Stimulated activated naive CD4-positive, alpha-beta T cell (primary cell): ENCODE measurements around the gene SMG1.
"Not testable (repeated sequence)": the region's sequence is repeated elsewhere in the genome, so short reads cannot be mapped to it uniquely, and the experiment has no call there.

Experiments used
- DNase-seq, 6 experiments: peaks; one replicate each; lab custom pipeline; 2025; lab: John Stamatoyannopoulos, UW

Gene SMG1

GRCh38 chr16:18925986-18926865 is at the start of gene SMG1:
TSS of gene SMG1 (minus strand) at chr16:18926408. CDS start at chr16:18926041, 367 bp downstream.
- peak; percentile 87 to 95 (median 90) for DNase-seq

DNA sequence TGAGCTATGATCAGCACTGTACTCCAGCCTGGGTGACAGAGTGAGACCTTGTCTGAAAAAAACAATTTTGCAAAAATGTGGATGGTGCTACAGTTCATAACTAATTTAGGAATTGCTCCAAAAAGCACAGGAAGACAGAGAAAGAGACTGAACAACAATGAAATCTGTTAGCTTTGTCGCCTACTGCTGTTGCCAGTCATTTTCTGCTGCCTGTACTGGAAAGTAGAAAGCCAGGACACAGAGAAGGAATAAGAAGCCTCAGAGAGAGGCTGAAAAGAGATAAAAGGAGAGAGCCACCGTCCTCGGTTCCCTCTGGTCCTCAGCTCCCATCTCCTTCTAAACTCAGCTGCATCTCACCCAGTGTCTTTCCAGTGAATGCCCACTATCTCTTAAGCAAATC is 48.9 kb upstream of the SMG1 start:
- DNase-seq, result no peak

GRCh38 chr16:18969855-18970240 is 43.6 kb upstream of the SMG1 start:
- DNase-seq, result no peak

DNA sequence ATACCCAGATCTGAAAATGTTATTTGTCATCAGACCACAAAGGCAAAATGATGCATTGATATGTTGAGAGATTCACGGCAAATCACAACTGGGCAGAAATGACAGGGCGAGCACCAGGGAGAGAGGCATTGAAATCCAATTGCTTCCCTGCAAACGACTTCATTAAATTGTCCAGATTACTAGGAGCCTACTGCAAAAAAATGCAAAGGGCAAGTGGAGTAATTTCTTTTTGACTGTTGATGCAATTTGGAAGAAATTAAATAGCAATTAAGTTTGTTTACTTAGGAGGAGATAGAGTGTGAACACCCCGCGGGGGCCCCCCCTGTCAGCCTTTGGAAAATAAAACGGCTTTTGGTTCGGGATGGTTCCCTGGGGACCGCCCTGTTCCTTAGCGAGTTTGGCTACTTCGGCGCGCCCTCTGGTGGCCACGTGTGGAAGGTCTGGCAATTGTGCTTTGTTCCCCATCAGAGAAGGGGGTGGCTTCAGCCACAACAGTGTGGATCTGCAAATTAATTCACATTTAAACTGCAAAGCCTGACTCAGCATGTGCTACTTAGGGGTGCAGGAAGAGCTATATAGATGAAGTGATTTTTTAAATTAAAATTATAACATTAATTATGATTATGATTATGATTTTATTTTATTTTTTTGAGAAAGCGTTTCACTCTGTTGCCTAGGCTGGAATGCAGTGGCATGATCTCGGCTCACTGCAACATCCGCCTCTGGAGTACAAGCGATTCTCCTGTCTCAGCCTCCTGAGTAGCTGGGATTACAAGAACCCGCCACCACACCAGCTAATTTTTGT is 43.0 kb upstream of the SMG1 start:
- peak; percentile 23 to 77 (median 64) for DNase-seq

DNA sequence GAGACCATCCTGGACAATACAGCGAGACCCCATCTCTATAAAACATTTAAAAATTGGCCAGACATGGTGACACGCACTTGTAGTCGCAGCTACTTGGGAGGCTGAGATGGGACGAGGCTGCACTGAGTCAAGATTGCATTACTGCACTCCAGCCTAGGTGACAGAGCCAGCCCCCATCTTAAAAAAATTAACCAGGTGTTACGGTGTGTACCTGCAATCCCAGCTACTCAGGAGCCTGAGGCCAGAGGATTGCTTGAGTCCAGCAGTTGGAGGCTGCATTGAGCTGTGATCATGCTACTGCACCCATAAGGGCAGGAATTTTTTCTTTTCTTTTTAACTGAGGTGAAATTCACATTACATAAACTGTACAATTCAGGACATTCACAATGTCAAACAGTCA is 40.6 kb upstream of the SMG1 start:
- no peak for DNase-seq

- no peak for DNase-seq
These were observed 39.3 kb upstream of the SMG1 start for GRCh38 chr16:18965555-18965954.

DNA sequence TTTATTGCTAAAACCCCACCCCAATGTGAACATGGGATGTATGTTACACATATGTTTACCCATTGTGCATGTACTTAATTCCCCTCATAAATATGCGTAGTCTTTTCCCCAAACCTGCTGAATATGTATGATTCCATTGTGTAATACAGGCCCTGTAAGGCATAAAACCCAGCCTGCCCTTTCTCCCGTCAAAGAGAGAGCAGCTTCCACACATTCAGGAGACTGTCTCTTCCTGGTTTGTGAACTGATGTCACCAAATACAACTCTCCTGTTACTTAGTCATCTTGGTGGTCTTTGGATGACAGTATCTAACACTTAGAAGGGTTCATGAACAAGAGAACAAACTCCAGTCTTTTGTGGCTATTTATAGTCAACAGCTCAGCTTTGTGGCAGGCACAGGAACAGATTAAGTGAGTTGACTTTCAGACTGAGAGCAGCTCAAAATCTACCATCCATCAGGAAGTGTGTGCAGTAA is 32.9 kb upstream of the SMG1 start:
- DNase-seq, result no peak

DNA sequence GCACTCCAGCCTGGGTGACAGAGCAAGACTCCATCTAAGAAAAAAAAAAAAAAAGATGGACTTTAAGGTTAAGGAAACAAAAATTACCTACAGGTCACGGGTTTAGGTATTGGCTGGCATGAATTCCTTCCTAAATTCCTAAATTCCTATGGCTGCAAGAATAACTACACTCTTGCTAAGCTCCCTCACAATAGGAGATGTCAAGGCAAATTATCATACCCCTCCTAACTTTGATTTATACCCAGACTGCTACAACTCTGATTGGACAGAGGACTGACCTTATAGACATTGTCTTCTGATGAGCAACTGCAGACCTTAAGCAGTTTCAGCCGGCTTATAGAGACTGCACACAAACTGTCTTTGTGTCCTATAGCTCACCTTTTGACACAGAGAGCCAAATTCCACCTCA is 32.4 kb upstream of the SMG1 start:
- no peak for DNase-seq

- DNase-seq, result not testable (repeated sequence)
These were observed 30.5 kb upstream of the SMG1 start for GRCh38 chr16:18956658-18957241.

DNA sequence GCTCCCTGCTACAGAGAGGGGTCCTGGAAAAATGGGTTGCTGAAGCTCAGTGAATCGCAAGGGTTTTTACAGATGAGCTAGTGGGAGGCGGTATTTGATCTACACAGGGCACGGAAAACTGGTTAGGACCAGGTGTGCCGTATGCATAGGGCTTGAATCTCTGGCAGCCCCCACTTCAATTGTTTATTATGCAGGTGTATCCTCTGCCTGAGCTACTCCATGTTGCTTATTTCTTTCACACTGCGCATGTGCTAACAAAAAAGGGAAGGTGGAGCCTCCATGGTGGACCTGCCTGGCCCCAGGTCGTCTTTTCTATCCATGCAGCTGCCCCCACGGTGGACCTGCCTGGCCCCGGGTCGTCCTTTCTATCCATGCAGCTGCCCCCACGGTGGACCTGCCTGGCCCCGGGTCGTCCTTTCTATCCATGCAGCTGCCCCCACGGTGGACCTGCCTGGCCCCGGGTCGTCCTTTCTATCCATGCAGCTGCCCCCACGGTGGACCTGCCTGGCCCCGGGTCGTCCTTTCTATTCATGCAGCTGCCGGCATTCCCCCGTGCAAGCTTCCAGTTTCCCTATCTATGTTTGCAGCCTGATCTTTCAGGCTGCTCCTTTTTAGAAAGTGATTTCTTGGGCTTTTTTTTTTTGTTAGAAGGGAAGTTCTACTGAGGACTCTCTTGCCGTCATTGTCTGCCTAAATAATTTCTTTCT is 29.8 kb upstream of the SMG1 start:
- peak in 2 of 6 experiments; percentile 30 to 58 for DNase-seq

GRCh38 chr16:18953547-18953946 is 27.3 kb upstream of the SMG1 start:
- no peak for DNase-seq

DNA sequence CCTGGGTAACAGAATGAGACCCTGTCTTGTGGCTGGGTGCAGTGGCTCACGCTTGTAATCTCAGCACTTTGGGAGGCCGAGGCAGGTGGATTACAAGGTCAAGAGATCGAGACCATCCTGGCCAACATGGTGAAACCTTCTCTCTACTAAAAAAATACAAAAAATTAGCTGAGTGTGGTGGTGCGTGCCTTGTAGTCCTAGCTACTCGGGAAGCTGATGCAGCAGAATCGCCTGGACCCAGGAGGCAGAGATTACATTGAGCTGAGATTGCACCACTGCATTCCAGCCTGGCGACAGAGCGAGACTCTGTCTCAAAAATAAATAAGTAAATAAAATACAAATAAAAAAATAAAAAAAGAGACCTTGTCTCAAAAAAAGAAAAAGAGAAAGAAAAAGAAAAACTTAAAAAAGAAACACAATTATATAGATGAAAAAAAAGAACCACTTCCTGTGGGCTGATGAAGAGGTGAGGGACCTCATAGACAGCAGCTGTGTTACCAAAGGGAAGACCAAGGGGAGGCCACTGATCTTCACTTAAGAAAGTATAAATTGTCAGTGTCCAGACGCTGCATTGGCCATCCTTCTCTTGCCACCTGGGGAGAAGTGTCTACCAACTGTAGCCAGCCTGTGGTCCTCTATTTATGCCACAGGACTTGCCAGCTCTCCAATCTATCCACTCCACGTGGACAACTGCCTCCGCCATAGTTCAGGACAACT is 24.4 kb upstream of the SMG1 start:
- DNase-seq, result no peak

DNA sequence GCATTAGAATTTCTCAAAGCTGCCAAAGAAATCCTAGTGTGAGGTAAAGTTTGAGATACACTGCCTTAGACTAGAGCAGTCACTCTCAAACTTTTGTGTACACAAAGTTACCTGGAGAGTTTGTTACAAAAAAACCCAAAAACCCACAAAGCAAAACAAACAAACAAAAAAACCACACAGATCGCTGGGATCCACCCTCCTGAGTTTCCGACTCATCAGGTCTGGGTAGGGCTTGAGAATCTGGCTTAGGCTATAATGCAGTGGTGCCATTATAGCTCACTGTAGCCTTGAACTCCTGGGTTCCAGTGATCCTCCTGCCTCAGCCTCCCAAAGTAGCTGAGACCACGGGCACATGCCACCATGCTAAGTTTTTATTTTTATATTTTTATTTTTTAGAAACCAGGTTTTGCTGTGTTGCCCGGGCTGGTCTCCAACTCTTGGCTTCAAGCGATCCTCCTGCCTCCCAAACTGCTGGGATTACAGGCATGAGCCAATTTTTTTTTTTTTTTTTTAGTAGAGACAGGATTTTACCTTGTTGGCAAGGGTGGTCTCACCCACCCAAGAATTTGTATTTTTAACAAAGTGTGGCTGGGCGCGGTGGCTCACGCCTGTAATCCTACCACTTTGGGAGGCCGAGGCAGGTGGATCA is 22.3 kb upstream of the SMG1 start:
- DNase-seq, result no peak

GRCh38 chr16:18945233-18945632 is 19.0 kb upstream of the SMG1 start:
- DNase-seq, result no peak

DNA sequence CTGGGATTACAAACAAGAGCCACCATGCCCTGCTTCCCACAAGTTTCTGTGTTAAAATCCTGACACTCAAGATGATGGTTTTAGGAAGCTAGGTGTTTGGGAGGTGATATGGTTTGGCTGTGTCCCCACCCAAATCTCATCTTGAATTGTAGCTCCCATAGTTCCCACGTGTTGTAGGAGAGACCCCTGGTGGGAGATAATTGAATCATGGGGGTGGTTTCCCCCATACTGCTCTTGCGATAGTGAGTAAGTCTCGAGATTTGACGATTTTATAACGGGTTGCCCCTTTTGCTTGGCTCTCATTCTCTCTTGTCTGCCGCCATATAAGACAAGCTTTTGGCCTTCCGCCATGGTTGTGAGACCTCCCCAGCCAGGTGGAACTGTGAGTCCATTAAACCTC is 17.2 kb upstream of the SMG1 start:
- DNase-seq, result no peak

DNA sequence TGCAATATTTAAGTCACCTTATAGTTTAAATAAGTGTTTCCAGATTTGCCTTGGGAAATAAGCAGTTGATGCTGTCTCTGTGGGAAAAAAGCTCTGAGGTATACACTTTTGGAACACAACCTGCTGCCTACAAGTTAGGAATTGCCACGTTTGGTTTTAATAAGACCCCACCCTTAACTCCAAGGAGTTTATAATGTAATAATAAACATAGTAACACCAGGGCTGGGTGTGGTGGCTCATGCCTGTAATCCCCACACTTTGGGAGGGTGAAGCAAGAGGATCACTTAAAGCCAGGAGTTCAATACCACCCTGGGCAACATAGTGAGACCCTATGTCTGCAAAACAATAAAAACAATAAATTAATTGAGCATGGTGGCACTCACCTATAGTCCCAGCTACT is 15.9 kb upstream of the SMG1 start:
- DNase-seq, result no peak

DNA sequence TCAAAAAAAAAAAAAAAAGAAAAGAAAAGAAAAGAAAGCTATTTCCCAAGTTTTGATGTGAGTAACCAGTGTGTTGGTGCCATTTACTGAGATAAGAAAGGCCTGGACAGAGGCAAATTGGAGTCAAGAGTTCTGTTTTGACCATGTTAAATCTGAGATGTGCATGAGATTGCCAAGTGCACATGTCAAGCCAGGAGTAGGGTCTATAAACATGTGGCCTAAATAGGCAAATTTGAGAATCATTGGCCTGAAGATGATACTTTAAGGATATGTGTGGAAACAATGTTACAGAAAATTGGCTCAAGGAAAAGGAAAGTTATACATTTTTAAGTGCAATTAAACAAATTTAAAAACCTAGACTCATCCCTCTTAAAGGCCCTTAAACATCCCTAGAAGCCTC is 15.3 kb upstream of the SMG1 start:
- DNase-seq, result no peak

DNA sequence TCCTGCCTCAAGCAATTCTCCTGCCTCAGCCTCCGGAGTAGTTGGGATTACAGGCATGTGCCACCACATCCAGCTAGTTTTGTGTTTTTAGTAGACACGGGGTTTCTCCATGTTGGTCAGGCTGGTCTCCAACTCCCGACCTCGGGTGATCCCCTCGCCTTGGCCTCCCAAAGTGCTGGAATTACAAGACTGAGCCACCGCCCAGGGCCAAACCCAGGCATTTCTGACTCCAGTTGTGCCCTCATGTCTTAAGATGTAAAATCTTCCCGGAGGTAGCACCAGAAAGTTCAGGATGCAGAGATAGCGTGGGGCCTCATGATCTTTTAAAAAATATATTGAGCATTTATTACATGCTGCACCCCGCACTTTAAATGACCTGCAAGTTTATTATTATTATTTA is 12.8 kb upstream of the SMG1 start:
- DNase-seq, result no peak

DNA sequence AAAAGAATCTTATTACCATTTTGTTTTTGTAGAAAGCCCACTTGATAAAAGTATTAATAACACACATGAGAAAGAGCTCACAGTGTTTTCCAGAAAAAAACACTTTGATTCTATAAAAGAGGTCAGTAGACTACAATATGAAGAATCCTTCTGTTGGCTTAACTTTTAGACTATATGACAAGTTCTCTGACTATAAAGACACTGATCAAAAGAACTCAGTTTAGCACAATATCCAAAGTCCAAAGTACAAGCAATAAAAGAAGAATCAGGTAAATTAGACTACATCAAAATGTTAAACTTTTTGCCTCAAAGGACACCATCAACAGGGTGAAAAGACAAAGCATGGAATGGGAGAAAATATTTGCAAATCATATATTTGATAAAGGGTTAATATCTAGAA is 11.2 kb upstream of the SMG1 start:
- no peak for DNase-seq

DNA sequence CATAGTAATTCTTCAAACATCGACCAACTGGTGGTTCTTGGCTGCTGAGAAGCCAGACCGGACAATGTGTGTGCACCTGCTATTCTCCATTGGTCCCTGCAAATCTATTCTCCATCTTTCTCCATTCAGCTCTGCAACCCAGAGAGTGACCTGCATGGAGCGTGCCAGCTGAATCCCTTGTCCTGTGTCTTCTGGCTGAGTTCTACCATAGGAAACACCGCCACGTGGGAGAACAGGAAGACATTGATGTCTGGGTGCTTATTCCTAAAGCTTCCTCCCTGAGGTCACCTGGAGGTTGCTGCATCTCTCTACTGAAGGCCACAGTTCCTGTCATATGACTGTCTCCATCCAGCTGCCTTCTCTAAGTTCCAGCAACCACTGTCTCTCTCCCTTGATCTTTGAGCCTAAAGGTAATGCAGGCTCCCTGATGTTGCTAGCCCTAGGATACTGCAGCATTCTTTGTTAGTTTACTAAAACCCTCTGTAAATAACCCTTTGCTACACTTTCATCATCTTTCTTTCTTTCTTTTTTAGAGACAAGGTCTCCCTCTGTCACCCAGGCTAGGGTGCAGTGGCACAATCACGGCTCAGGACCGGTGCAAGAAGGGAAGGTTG is 10.6 kb upstream of the SMG1 start:
- no peak for DNase-seq
